Stimulated activated CD8-positive, alpha-beta memory T cell treated with anti-CD3 and anti-CD28 coated beads, Interleukin-7, amount 100 ng/mL, for 1 hour (primary cell): Measurements from ENCODE around the gene MVB12B.

Source experiments
- DNase-seq, 2 donors: peaks; one replicate each; pipeline ENCODE4 v3.0.0-alpha.2; 2020; ENCODE audit warnings: low read depth in 2 of 2

MVB12B gene

GRCh38 chr9:126303488-126303887 lies 23.1 kb upstream of the MVB12B start:
- no peak for DNase-seq

GRCh38 chr9:126304207-126304970 lies 22.2 kb upstream of the MVB12B start:
- no peak for DNase-seq

- no peak for DNase-seq
Observed at GRCh38 chr9:126304971-126305320, 21.7 kb upstream of the MVB12B start.

- no peak for DNase-seq
Observed at GRCh38 chr9:126306071-126306647, 20.5 kb upstream of the MVB12B start.

- DNase-seq = no peak
Observed at GRCh38 chr9:126307322-126308061, 19.1 kb upstream of the MVB12B start.

- DNase-seq = no peak
Observed at GRCh38 chr9:126309427-126310189, 17.0 kb upstream of the MVB12B start.

GRCh38 chr9:126312584-126313551 lies 13.8 kb upstream of the MVB12B start:
- no peak for DNase-seq

- DNase-seq = no peak
Observed at GRCh38 chr9:126316085-126316655, 10.5 kb upstream of the MVB12B start.

GRCh38 chr9:126317513-126317912 lies 9.1 kb upstream of the MVB12B start:
- DNase-seq = peak; percentile 17 to 18

GRCh38 chr9:126318858-126319257 lies 7.8 kb upstream of the MVB12B start:
- DNase-seq = no peak

- DNase-seq = no peak
Observed at GRCh38 chr9:126319671-126320070, 7.0 kb upstream of the MVB12B start.

- DNase-seq = no peak
Observed at GRCh38 chr9:126320158-126320922, 6.3 kb upstream of the MVB12B start.

- DNase-seq = no peak
Observed at GRCh38 chr9:126321742-126322141, 4.9 kb upstream of the MVB12B start.

GRCh38 chr9:126325821-126326220 lies 808 bp upstream of the MVB12B start:
- DNase-seq = no peak

GRCh38 chr9:126327006-126327713 lies 531 bp downstream of the MVB12B start:
- DNase-seq = no peak

- no peak for DNase-seq
Observed at GRCh38 chr9:126327714-126328185, 1.1 kb downstream of the MVB12B start.

- no peak for DNase-seq
Observed at GRCh38 chr9:126328407-126328806, 1.8 kb downstream of the MVB12B start.

- DNase-seq = no peak
Observed at GRCh38 chr9:126329476-126330275, 3.0 kb downstream of the MVB12B start.
